ENCODE data around the gene C1QB.

DNA sequence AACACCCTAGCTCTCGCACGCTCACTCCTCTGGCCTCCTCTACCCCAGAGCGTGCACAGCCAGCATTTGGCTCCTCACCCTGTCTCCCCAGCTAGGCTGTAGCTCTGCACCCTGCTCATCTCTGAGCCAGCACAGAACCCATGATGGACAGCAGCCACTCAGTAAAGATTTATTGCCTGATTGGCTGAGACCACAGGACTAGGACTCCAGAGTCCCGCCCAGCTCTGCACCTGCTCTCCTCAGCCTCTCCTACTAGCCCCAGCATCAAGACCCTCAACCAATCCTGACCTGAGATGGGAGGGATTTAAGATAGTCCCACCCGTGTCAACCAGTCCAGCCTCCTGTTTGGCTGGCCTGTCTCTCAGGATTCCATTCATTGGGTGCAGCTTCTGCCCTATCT lies 9.3 kb downstream of the C1QB start:
- TF ChIP-seq POLR2A (IDR thresholded peaks at IDR 0.05) (no peak), EP300 (IDR thresholded peaks at IDR 0.05) (no peak)
- TF ChIP-seq, protein P1, sequence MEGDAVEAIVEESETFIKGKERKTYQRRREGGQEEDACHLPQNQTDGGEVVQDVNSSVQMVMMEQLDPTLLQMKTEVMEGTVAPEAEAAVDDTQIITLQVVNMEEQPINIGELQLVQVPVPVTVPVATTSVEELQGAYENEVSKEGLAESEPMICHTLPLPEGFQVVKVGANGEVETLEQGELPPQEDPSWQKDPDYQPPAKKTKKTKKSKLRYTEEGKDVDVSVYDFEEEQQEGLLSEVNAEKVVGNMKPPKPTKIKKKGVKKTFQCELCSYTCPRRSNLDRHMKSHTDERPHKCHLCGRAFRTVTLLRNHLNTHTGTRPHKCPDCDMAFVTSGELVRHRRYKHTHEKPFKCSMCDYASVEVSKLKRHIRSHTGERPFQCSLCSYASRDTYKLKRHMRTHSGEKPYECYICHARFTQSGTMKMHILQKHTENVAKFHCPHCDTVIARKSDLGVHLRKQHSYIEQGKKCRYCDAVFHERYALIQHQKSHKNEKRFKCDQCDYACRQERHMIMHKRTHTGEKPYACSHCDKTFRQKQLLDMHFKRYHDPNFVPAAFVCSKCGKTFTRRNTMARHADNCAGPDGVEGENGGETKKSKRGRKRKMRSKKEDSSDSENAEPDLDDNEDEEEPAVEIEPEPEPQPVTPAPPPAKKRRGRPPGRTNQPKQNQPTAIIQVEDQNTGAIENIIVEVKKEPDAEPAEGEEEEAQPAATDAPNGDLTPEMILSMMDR (IDR thresholded peaks at IDR 0.05), result no peak
